Spleen (tissue), 11 donors: Measurements from ENCODE around the gene IL2RG. TPM values are rescaled to one million over a fixed set of nuclear protein-coding genes. Genes with fewer than 3 reads are reported as not detected.
A peak's percentile ranks its signal among the peaks of the same experiment; 100 is the strongest.

Experiments
- DNase-seq: peaks from one replicate; pipeline ENCODE4 v3.0.0-alpha.2; 2020
- H3K27ac ChIP-seq, 8 donors: fragments of 200-600 bp; sonication (generic) in 7 of 8; 1 replicate in 4 of 8; 2 replicates in 4 of 8; pipeline versions ENCODE4 v1.5.0 to v1.8.0; 2016 to 2021; ENCODE audit warnings: inconsistent platforms in 4 of 8, mild to moderate bottlenecking in 4 of 8, moderate library complexity in 1 of 8
- H3K27me3 ChIP-seq, 7 donors: fragments of 200-600 bp; sonication (generic) in 6 of 7; replicated peaks in 1 of 7; 1 replicate in 4 of 7; 2 replicates in 3 of 7; pipeline versions ENCODE4 v1.5.0 to v1.8.0; 2016 to 2021; ENCODE audit warnings: inconsistent platforms in 3 of 7, mild to moderate bottlenecking in 1 of 7
- H3K36me3 ChIP-seq, 6 donors: fragments of 200-600 bp; sonication (generic) in 5 of 6; 1 replicate in 4 of 6; 2 replicates in 2 of 6; pipeline versions ENCODE4 v1.5.0 to v1.8.0; 2016 to 2021; ENCODE audit warnings: inconsistent platforms in 2 of 6
- H3K4me1 ChIP-seq, 6 donors: fragments of 200-600 bp; sonication (generic) in 5 of 6; 1 replicate in 3 of 6; 2 replicates in 3 of 6; pipeline versions ENCODE4 v1.5.0 to v1.8.0; 2016 to 2021; ENCODE audit warnings: inconsistent platforms in 3 of 6
- H3K4me3 ChIP-seq, 8 donors: fragments of 200-600 bp; sonication (generic) in 7 of 8; 1 replicate in 4 of 8; 2 replicates in 4 of 8; pipeline versions ENCODE4 v1.5.0 to v1.8.0; 2016 to 2021; ENCODE audit warnings: inconsistent platforms in 4 of 8, mild to moderate bottlenecking in 4 of 8, moderate library complexity in 2 of 8
- H3K9me3 ChIP-seq, 8 donors: fragments of 200-600 bp; sonication (generic) in 7 of 8; 1 replicate in 4 of 8; 2 replicates in 4 of 8; pipeline versions ENCODE4 v1.5.0 to v1.8.0; 2016 to 2021; ENCODE audit warnings: inconsistent platforms in 4 of 8
- CTCF ChIP-seq, 11 experiments: fragments of 200-600 bp in 7 of 11; fragments of 450-650 bp in 4 of 11; sonication (generic) in 4 of 11; IDR thresholded peaks in 8 of 11; conservative IDR thresholded peaks in 3 of 11; 1 replicate in 7 of 11; 2 replicates in 4 of 11; pipeline versions ENCODE4 v1.4.0 to v1.8.0; 2016 to 2021; ENCODE audit warnings: antibody characterized with exemption in 11 of 11, inconsistent platforms in 4 of 11, mild to moderate bottlenecking in 1 of 11
- POLR2A ChIP-seq, 3 donors: fragments of 450-650 bp; IDR thresholded peaks; one replicate each; pipeline ENCODE4 v1.5.1; 2017; ENCODE audit warnings: antibody characterized with exemption in 3 of 3, mild to moderate bottlenecking in 1 of 3
- POLR2AphosphoS5 ChIP-seq, 3 donors: sonication (generic); formaldehyde crosslinking; IDR thresholded peaks; one replicate each; pipeline ENCODE4 v1.5.1; 2017; ENCODE audit warnings: antibody characterized with exemption in 3 of 3
- WGBS, 5 donors: extraction: QIAGEN DNeasy Blood & Tissue Kit in 3 of 5; methylation state at CpG; one replicate each; pipeline versions ENCODE4 v1.1.5 to v1.1.7; 2013 to 2018; 5-methylcytosine and 5-hydroxymethylcytosine counted together
- intact Hi-C: fragments of 100-400 bp; cut with DNase I; formaldehyde crosslinking; loops from one replicate; pipeline ENCODE4 v1.15.0; 2023; ENCODE audit warnings: low total_unique reads
- polyA plus RNA-seq, 3 donors: library from polyadenylated mRNA; stranded (reverse); fragments of 200-250 nt; gene quantifications; one replicate each; pipeline ENCODE4 v1.2.1, GENCODE V29; 2013
- total RNA-seq, 7 donors: library from RNA; depleted of rRNA in 3 of 7; stranded (reverse); fragments of >200 nt in 3 of 7; fragmentation: NEBNext Ultra II Directional in 4 of 7; extraction: Animal tissue kit (Norgen Biotek cat#: 25700) in 4 of 7; gene quantifications; one replicate each; pipeline versions ENCODE4 v1.1.0 to v1.2.1, GENCODE V29; 2016 to 2021
- donor health status: healthy with polysubstance abuse.
- donor health status: DM: no; HTN: no; CAD: no; lungs with moderate emphysema.
- donor health status: DM: no; HTN: no; CAD: no.
- donor health status: Bipolar disorder and iron deficiency.
- donor health status: healthy.
- donor health status: DM: no; HTN: no; CAD: no.
- donor health status: DM: yes; HTN: yes; CAD: no.

IL2RG gene
- total and polyA plus RNA-seq, 10 donors, result 89.8 to 174 (median 124) TPM

DNA sequence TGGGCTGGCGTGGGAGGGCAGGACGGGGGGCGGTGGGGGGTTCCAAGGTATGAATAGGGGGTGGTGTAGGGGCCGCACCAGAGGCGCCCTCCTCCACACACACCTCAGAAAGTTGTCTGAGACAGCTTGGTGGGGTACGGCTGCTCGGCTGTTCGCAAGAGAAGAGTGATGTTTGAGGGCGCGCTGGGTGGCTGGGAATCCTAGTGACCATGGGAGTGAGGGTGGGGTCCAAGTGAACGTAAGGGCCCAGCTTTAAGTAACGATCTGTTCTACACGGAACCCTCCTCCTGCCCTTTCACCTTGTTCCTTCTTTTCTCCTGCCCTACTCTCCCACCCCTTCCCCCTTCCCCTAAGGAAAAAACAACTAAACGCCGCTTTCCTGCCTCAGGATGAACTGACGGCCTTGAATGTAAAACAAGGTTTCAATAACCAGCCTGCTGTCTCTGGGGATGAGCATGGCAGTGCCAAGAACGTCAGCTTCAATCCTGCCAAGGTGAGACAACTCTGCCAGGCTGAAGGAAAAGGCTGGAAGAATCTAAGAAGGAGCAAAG is 7.7 kb upstream of the IL2RG start:
- 3 to 33% (median 5%) methylated on average over 14 to 17 of the region's 17 CpGs for WGBS, 5 donors
- Histone ChIP-seq H3K4me3 (peak overlapping the region; percentile 18 to 79 (median 49)), H3K36me3 (peaks cover 0 to 44% (median 20%) of the 10 kb centered on the region in 6 donors), H3K27me3 (no peaks in the 10 kb centered on the region), H3K9me3 (no peaks in the 10 kb centered on the region), H3K4me1 (peaks cover 4 to 32% (median 19%) of the 10 kb centered on the region in 6 donors), H3K27ac (peak overlapping the region; percentile 62 to 94 (median 88))
- no peak for DNase-seq
- no peak for TF ChIP-seq POLR2A (IDR thresholded peaks at IDR 0.05)
- TF ChIP-seq CTCF (IDR thresholded peaks at IDR 0.05 in 8 of 11, conservative IDR thresholded peaks at IDR 0.05 in 3 of 11), result no peak
- TF ChIP-seq POLR2AphosphoS5 (IDR thresholded peaks at IDR 0.05), result no peak
- intact Hi-C loops, result no loop called here

- H3K4me3 ChIP-seq, result peak within 1 kb of the TSS; percentile 18 to 79 (median 49)
- H3K36me3 ChIP-seq, result peaks cover 0 to 37% (median 13%) of the 10 kb centered on the region in 6 donors
- H3K27ac ChIP-seq, result peak within 1 kb of the TSS; percentile 62 to 94 (median 88)
- no peaks in the 10 kb centered on the region for H3K27me3 ChIP-seq
- WGBS, 5 donors, result 1 to 42% (median 3%) methylated on average over 43 to 56 of the region's 56 CpGs
- H3K4me1 ChIP-seq, result peaks cover 4 to 32% (median 19%) of the 10 kb centered on the region in 6 donors
- intact Hi-C loops, result no loop called here
- peak; percentile 94 for DNase-seq
- TF ChIP-seq POLR2A (IDR thresholded peaks at IDR 0.05) (no peak), CTCF (IDR thresholded peaks at IDR 0.05 in 8 of 11, conservative IDR thresholded peaks at IDR 0.05 in 3 of 11) (no peak), POLR2AphosphoS5 (IDR thresholded peaks at IDR 0.05) (peak; percentile 85 to 86 (median 85))
- no peaks in the 10 kb centered on the region for H3K9me3 ChIP-seq
Observed at GRCh38 chrX:71118032-71118984, 6.9 kb upstream of the IL2RG start, which contains the start of gene MED12. TSS of gene MED12 (plus strand) at chrX:71118596. CDS start at chrX:71118755, 159 bp downstream.

GRCh38 chrX:71117358-71117757 is 6.0 kb upstream of the IL2RG start:
- Histone ChIP-seq H3K36me3 (peaks cover 0 to 27% (median 4%) of the 10 kb centered on the region in 6 donors), H3K9me3 (no peaks in the 10 kb centered on the region), H3K27me3 (no peaks in the 10 kb centered on the region), H3K4me1 (peaks cover 4 to 42% (median 25%) of the 10 kb centered on the region in 6 donors), H3K4me3 (peak overlapping the region in 1 of 8 donors; percentile 79), H3K27ac (peak overlapping the region in 7 of 8 donors; percentile 68 to 94 (median 91))
- intact Hi-C loops, result no loop called here
- WGBS, 5 donors, result 84 to 94% (median 91%) methylated on average over 10 of the region's 10 CpGs
- no peak for DNase-seq
- no peak for TF ChIP-seq POLR2AphosphoS5 (IDR thresholded peaks at IDR 0.05)
- TF ChIP-seq POLR2A (IDR thresholded peaks at IDR 0.05), result no peak
- TF ChIP-seq CTCF (IDR thresholded peaks at IDR 0.05 in 8 of 11, conservative IDR thresholded peaks at IDR 0.05 in 3 of 11), result no peak
